NCI-H748 (cell line): ENCODE data around the gene UBE2S.
"Not testable (repeated sequence)": the region's sequence is repeated elsewhere in the genome, so short reads cannot be mapped to it uniquely, and the experiment has no call there.

ENCODE experiments used
- DNase-seq: peaks from one replicate; lab custom pipeline; 2025; ENCODE audit not compliant: unreplicated experiment; lab: John Stamatoyannopoulos, UW

UBE2S gene

GRCh38 chr19:55406826-55407549, 600 bp downstream of the UBE2S start:
- peak; percentile 58 for DNase-seq

GRCh38 chr19:55406091-55406825, 1.3 kb downstream of the UBE2S start:
- no peak for DNase-seq

GRCh38 chr19:55405638-55406037, 1.9 kb downstream of the UBE2S start:
- no peak for DNase-seq

GRCh38 chr19:55402509-55402908, 5.1 kb downstream of the UBE2S start:
- DNase-seq, result no peak

- DNase-seq, result not testable (repeated sequence)
These were observed 6.2 kb downstream of the UBE2S start for GRCh38 chr19:55401390-55401789.

- DNase-seq, result no peak
These were observed 7.1 kb downstream of the UBE2S start for GRCh38 chr19:55400281-55401087.

- no peak for DNase-seq
These were observed 9.2 kb downstream of the UBE2S start for GRCh38 chr19:55398200-55398925.

GRCh38 chr19:55392820-55393761, 14.5 kb downstream of the UBE2S start:
- no peak for DNase-seq

- no peak for DNase-seq
These were observed 15.6 kb downstream of the UBE2S start for GRCh38 chr19:55391702-55392615.

GRCh38 chr19:55391191-55391670, 16.4 kb downstream of the UBE2S start:
- no peak for DNase-seq

GRCh38 chr19:55390461-55390880, 17.1 kb downstream of the UBE2S start:
- no peak for DNase-seq

- no peak for DNase-seq
These were observed 17.9 kb downstream of the UBE2S start for GRCh38 chr19:55389386-55390317.

GRCh38 chr19:55387736-55388497, 19.7 kb downstream of the UBE2S start:
- no peak for DNase-seq

- no peak for DNase-seq
These were observed 21.1 kb downstream of the UBE2S start for GRCh38 chr19:55386493-55386971.

- DNase-seq, result peak; percentile 99
These were observed 21.7 kb downstream of the UBE2S start, which contains the start of gene RPL28 for GRCh38 chr19:55385724-55386492. TSS of gene RPL28 (plus strand) at chr19:55385932. CDS start at chr19:55386358, 426 bp downstream.
